HG03571 (cell line): Measurements from ENCODE around the gene PANK4.
A peak's percentile ranks its signal among the peaks of the same experiment; 100 is the strongest.

ENCODE experiments used
- ATAC-seq: cut with Tn5 transposase; IDR thresholded peaks from one replicate; pipeline ENCODE4 v1.9.1; 2021; ENCODE audit not compliant: unreplicated experiment

PANK4 gene

GRCh38 chr1:2530513-2531361, 4.3 kb upstream of the PANK4 start:
- no peak for ATAC-seq

- no peak for ATAC-seq
These were observed 3.6 kb upstream of the PANK4 start, which contains the start of gene HES5 for GRCh38 chr1:2529784-2530512. Gene HES5, minus strand, starts transcription at chr1:2530263. Its CDS starts 99 bp downstream, at chr1:2530164.

- no peak for ATAC-seq
These were observed 2.8 kb upstream of the PANK4 start for GRCh38 chr1:2528966-2529783.

- no peak for ATAC-seq
These were observed 2.2 kb upstream of the PANK4 start for GRCh38 chr1:2528611-2528965.

- ATAC-seq, result no peak
These were observed 1.6 kb upstream of the PANK4 start for GRCh38 chr1:2528016-2528415.

- no peak for ATAC-seq
These were observed 1.1 kb upstream of the PANK4 start for GRCh38 chr1:2527556-2527860.

GRCh38 chr1:2526824-2527555, 594 bp upstream of the PANK4 start:
- ATAC-seq, result peak; percentile 17

- ATAC-seq, result no peak
These were observed 850 bp downstream of the PANK4 start for GRCh38 chr1:2525572-2525919.

GRCh38 chr1:2523891-2524609, 2.3 kb downstream of the PANK4 start:
- no peak for ATAC-seq

- no peak for ATAC-seq
These were observed 3.1 kb downstream of the PANK4 start for GRCh38 chr1:2523191-2523890.

- no peak for ATAC-seq
These were observed 4.2 kb downstream of the PANK4 start for GRCh38 chr1:2522230-2522629.

GRCh38 chr1:2520806-2521205, 5.6 kb downstream of the PANK4 start:
- ATAC-seq, result no peak

- ATAC-seq, result no peak
These were observed 6.2 kb downstream of the PANK4 start for GRCh38 chr1:2520206-2520605.

- no peak for ATAC-seq
These were observed 6.7 kb downstream of the PANK4 start for GRCh38 chr1:2519729-2520128.

GRCh38 chr1:2519029-2519685, 7.2 kb downstream of the PANK4 start:
- ATAC-seq, result no peak

- ATAC-seq, result no peak
These were observed 7.9 kb downstream of the PANK4 start for GRCh38 chr1:2518528-2518927.

- ATAC-seq, result no peak
These were observed 8.4 kb downstream of the PANK4 start for GRCh38 chr1:2517966-2518365.

GRCh38 chr1:2516946-2517345, 9.4 kb downstream of the PANK4 start:
- no peak for ATAC-seq

GRCh38 chr1:2516124-2516523, 10.3 kb downstream of the PANK4 start:
- no peak for ATAC-seq

- ATAC-seq, result no peak
These were observed 10.7 kb downstream of the PANK4 start for GRCh38 chr1:2515763-2516080.
